HG03066 (cell line): ENCODE measurements around the gene THRB.
"Not testable (repeated sequence)": the region's sequence is repeated elsewhere in the genome, so short reads cannot be mapped to it uniquely, and the experiment has no call there.

Experiments used
- ATAC-seq: cut with Tn5 transposase; IDR thresholded peaks from one replicate; pipeline ENCODE4 v1.9.1; 2021; ENCODE audit warnings: low read depth; ENCODE audit not compliant: unreplicated experiment

Gene THRB

DNA sequence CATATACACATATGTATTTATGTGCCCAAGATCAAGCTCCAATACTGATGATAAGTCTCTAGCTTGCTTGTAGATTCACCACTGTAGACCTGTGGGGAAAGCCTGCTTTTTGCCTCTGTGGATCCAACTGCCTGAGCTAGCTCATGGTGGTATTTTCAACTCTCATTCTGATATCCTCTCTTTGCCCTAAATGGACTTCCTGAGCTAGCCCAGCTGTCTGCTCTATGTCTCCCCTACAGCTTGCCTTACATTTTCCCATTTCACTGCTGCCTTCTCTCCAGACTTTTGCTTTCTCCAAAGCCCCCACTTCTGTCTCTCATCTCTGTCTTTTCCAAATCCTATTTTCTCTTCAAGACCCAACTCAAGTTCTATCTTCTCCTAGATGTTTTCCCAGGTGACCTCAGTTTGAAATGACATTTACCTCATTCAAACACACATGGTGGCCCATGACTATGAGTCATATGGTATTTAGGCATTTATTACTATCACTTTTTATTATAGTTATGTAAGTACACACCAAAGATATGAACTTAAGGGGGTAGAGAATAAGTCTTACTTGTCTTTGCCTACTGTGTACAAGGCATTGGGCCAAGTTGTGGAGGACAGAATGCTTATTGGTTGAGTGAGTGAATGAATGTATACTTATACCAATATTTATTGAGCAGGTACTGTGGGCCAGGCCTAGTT, 357.9 kb downstream of the THRB start:
- no peak for ATAC-seq

GRCh38 chr3:24135280-24135679, 359.4 kb downstream of the THRB start:
- ATAC-seq = no peak

DNA sequence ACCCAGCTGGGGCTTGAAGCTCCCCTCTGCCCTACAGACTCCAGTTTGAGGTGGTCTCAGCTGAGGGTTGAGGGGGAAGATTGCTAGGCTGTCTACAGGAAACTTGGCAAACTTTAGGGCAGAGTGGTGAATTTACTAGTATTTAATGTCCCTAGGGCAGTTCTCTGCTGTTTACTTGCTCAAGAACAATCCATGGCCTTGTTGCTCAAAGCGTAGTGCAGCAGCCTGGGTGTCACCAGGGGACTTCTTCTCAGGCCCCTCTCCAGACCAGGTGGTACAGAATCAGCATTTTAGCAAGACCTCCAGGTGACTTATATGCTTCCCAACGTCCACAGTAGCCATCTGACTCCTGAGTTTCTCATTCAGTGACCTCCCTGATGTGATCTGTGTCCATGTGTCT, 360.7 kb downstream of the THRB start:
- ATAC-seq = no peak

GRCh38 chr3:24133436-24133835, 361.2 kb downstream of the THRB start:
- no peak for ATAC-seq

DNA sequence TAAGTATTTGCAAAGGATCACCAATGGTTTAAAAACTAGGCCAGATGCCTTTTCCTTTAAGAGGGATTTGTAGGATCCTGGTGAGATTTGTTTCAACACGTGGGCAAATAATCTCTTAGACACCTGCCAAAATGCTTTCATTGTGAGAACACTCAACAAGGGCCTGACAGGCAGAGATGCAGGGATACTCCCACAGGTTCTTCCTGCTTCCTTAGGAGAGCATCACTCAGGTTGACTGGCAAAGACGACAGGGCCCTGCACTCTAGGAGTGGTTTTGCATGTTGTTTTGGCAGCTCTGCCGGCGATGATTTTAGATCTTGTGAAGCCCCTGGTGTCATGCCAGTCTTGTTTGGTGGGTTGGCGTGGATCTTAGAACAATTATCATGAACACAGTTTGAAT, 365.1 kb downstream of the THRB start:
- no peak for ATAC-seq

- no peak for ATAC-seq
These were observed 366.2 kb downstream of the THRB start for GRCh38 chr3:24128199-24129005.

DNA sequence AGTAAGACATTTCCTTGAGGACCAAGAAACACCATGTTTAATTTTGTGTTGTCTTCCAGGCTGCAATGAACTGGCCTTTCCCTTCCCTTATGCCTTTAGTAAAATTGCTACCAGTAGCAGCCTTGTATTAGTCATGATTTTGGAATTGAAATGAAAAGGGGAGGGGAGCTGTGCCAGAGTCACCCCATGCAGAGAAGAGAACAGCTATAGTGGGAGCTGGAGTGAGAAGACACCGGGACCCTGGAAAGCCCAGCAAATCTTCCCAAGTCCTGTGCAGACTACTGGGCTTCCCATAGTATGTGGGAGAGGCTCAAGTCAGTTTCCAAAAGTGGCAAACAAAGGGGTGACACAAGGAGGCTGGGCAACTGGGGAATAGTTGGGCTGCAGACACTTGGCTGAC, 371.1 kb downstream of the THRB start:
- no peak for ATAC-seq

DNA sequence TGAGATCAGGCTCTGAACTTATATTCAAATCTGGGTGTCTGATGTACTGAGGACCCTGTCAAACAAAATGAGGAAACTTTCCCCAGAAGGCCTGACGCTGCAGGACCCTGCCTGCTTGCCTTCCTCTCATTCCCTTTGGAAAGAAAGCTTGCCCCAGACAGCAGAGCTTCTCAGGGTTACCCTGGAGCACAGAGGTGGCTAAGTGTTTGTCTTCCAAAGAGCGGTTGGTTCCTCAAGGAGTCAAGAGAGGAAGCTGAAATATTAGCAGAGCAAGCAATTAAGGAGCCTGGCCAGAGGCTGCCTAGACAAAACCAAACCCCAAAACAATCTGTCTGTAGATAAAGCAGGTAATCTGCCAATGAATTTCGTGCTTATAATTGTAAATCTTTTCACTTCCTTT, 374.2 kb downstream of the THRB start:
- no peak for ATAC-seq

DNA sequence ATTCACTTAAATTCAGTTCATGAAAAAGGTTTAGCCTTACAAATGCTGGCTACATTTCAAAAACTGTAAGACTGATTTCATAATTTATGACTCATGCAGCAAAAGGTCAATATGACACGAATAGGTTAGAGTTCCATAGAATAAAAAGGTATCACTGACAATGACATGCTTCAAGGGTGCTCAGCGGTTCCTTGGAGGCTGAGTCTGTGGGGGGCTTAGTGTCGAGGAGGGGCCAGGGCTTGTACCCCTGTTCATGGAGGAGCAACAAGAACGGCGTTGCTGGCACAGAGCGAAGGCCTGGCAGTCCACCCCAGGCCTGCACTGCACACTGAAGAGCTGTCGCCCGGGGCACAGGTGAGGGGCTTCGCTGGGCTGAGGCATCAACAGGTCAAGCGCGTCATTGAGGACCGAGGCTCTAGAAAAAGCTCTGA, 375.3 kb downstream of the THRB start:
- ATAC-seq = no peak

DNA sequence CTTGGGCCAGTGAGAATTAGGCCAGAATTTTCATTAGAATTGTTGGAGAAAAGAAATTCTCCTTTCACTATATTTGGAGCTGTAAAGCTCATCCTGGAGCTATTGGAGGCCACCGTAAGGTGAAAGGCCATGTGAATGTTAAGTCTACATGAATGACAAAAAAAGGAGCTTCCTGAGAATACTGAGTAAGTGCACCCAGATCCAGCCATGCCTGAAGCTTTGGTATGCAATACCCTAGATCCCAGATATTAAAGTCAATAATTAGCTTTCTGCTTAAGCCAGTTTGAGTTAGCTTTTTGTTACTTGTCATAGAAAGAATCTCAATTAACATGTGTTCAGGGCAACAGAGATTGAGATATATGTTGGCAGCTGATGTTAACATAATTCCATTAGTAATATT, 377.1 kb downstream of the THRB start:
- ATAC-seq = no peak

- no peak for ATAC-seq
These were observed 382.9 kb downstream of the THRB start for GRCh38 chr3:24111711-24112110.

GRCh38 chr3:24110051-24110450, 384.6 kb downstream of the THRB start:
- no peak for ATAC-seq

- no peak for ATAC-seq
These were observed 392.9 kb downstream of the THRB start for GRCh38 chr3:24101676-24102168.

- ATAC-seq = no peak
These were observed 393.8 kb downstream of the THRB start for GRCh38 chr3:24100696-24101402.

GRCh38 chr3:24096695-24097290, 397.9 kb downstream of the THRB start:
- ATAC-seq = no peak

DNA sequence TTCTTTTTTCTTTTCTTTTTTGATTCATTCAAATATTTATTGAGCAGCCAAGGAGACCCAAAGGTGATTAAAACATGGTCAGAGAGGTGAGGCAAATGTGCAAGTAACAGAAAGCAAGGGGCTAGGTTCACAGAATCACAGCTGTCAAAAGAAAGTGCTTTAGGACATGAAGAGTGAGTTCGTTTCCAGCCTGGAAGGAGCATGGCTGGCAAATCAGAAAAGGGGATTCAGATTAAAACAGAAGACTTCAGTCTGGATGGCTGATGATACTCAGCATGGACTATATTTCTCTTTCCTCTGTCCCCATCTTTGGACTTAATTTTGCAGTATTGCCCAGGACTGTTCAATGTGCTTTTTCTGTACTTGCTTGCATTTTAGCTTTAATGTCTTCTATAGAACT, 398.4 kb downstream of the THRB start:
- ATAC-seq = no peak

DNA sequence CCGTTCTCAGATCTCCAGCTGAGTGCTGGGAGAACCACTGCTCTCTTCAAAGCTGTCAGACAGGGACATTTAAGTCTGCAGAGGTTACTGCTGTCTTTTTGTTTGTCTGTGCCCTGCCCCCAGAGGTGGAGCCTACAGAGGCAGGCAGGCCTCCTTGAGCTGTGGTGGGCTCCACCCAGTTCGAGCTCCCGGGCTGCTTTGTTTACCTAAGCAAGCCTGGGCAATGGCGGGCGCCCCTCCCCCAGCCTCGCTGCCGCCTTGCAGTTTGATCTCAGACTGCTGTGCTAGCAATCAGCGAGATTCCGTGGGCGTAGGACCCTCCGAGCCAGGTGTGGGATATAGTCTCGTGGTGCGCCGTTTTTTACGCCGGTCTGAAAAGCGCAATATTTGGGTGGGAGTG, 399.8 kb downstream of the THRB start:
- ATAC-seq = not testable (repeated sequence)

DNA sequence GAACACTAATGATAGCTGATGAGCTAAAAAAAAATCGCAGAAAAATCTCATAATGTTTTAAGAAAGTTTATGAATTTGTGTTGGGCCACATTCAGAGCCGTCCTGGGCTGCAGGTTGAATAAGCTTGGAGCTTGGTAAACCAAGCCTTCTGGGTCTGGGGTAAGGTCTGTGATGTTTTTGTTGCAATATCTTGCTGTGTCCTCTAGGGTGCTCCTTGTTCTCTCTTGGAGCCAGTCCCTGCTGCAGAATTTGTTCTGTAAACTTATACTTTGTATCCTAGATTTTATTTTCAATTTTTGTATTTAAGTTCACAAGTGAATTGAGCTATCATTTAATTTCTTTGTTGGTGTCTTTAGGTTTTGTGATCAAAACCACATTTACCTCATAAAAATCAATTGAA, 405.9 kb downstream of the THRB start:
- ATAC-seq = no peak

DNA sequence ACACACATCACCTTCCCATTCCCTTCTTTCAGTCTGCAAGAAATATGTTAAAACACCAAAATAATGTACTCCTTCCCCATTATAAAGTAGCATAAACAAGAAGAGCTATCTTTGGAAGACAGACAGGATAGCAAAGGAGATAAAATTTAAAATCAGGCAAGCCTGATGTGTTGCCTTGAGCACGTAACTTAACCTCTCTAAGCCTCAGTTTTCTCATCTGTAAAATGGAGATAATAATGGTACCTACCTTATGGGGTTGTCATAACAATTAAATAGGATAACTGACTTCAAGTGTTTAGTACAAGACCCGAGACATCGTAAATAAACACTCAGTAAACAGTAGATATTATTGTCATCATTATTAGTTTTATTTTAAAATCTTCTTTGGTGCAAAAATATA, 407.2 kb downstream of the THRB start:
- no peak for ATAC-seq

GRCh38 chr3:24086617-24087404, 407.8 kb downstream of the THRB start:
- no peak for ATAC-seq
